Panc1 (cell line): ENCODE data around the gene FAM163B.

ENCODE experiments used
- CTCF ChIP-seq: fragments of 450-650 bp; IDR thresholded peaks from 2 replicates; pipeline ENCODE4 v1.5.1; 2017; ENCODE audit warnings: mild to moderate bottlenecking
- REST ChIP-seq, 2 experiments: IDR thresholded peaks; 2 replicates each; pipeline ENCODE4 v1.6.1; 2011 to 2012; ENCODE audit warnings: low read depth in 2 of 2, control low read depth in 1 of 2, low read length in 1 of 2, mild to moderate bottlenecking in 1 of 2, moderate library complexity in 1 of 2; ENCODE audit not compliant: insufficient read depth in 1 of 2

- no peak for TF ChIP-seq CTCF
- no peak for TF ChIP-seq REST (IDR thresholded peaks at IDR 0.05; ENCODE audit: insufficient read depth in 1 of 2, low read depth in 2 of 2, low read length in 1 of 2)
Observed at GRCh38 chr9:133584559-133585476, 24.4 kb downstream of the FAM163B start.
